Measurements from ENCODE around the gene BCL2L12.

- TF ChIP-seq POLR2A (IDR thresholded peaks at IDR 0.05) (no peak), CTCF (IDR thresholded peaks at IDR 0.05) (no peak)
Observed at GRCh38 chr19:49635530-49636232, 30.1 kb upstream of the BCL2L12 start.
